HEK293 (cell line): ENCODE measurements around the gene SLC30A3.
A peak's percentile ranks its signal among the peaks of the same experiment; 100 is the strongest.

ENCODE experiments used
- HOXA7 ChIP-seq: sonication (generic); formaldehyde crosslinking; IDR thresholded peaks from 2 replicates; pipeline ENCODE4 v1.8.1; 2022; ENCODE audit warnings: missing genetic modification reagents, borderline replicate concordance
- HOXC10 ChIP-seq: sonication (generic); formaldehyde crosslinking; IDR thresholded peaks from 2 replicates; pipeline ENCODE4 v1.8.1; 2023; ENCODE audit warnings: mild to moderate bottlenecking, missing genetic modification reagents
- KLF16 ChIP-seq: fragments of 450-650 bp; formaldehyde crosslinking; IDR thresholded peaks from 2 replicates; pipeline ENCODE4 v1.5.1; 2017; ENCODE audit warnings: missing biosample characterization, missing genetic modification characterization
- KLF17 ChIP-seq: fragments of 450-650 bp; formaldehyde crosslinking; IDR thresholded peaks from 2 replicates; pipeline ENCODE4 v1.5.1; 2016; ENCODE audit warnings: missing biosample characterization, missing genetic modification characterization
- OSR2 ChIP-seq: fragments of 450-650 bp; formaldehyde crosslinking; IDR thresholded peaks from 2 replicates; pipeline ENCODE4 v1.5.1; 2016; ENCODE audit warnings: missing biosample characterization, missing genetic modification characterization
- PRDM2 ChIP-seq: fragments of 450-650 bp; formaldehyde crosslinking; IDR thresholded peaks from 2 replicates; pipeline ENCODE4 v1.5.1; 2016; ENCODE audit warnings: missing biosample characterization, missing genetic modification characterization, borderline replicate concordance
- PRDM4 ChIP-seq: fragments of 450-650 bp; formaldehyde crosslinking; IDR thresholded peaks from 2 replicates; pipeline ENCODE4 v1.5.1; 2017; ENCODE audit warnings: missing biosample characterization, missing genetic modification characterization
- YY1 ChIP-seq: fragments of 450-650 bp; formaldehyde crosslinking; IDR thresholded peaks from 2 replicates; pipeline ENCODE4 v1.5.1; 2018; ENCODE audit warnings: missing biosample characterization, missing genetic modification characterization
- ZBTB44 ChIP-seq: fragments of 450-650 bp; IDR thresholded peaks from 2 replicates; pipeline ENCODE4 v1.5.1; 2018; ENCODE audit warnings: missing biosample characterization, mild to moderate bottlenecking, missing genetic modification characterization
- ZBTB7A ChIP-seq: fragments of 450-650 bp; formaldehyde crosslinking; IDR thresholded peaks from 2 replicates; pipeline ENCODE4 v1.5.1; 2016; ENCODE audit warnings: low read depth, missing biosample characterization, missing genetic modification characterization
- ZEB2 ChIP-seq: fragments of 450-650 bp; formaldehyde crosslinking; IDR thresholded peaks from 2 replicates; pipeline ENCODE4 v1.5.1; 2016; ENCODE audit warnings: missing biosample characterization, missing genetic modification characterization
- ZNF175 ChIP-seq: fragments of 450-650 bp; formaldehyde crosslinking; IDR thresholded peaks from 2 replicates; pipeline ENCODE4 v1.5.1; 2016; ENCODE audit warnings: missing biosample characterization, missing genetic modification characterization
- ZNF184 ChIP-seq: fragments of 450-650 bp; IDR thresholded peaks from 2 replicates; pipeline ENCODE4 v1.5.1; 2018; ENCODE audit warnings: missing biosample characterization, mild to moderate bottlenecking, missing genetic modification characterization
- ZNF350 ChIP-seq: fragments of 450-650 bp; formaldehyde crosslinking; IDR thresholded peaks from 2 replicates; pipeline ENCODE4 v1.5.0; 2017; ENCODE audit warnings: missing biosample characterization, mild to moderate bottlenecking, missing genetic modification characterization
- ZNF521 ChIP-seq: fragments of 450-650 bp; formaldehyde crosslinking; IDR thresholded peaks from 2 replicates; pipeline ENCODE4 v1.5.1; 2017; ENCODE audit warnings: missing biosample characterization, mild to moderate bottlenecking, missing genetic modification characterization
- ZNF529 ChIP-seq: fragments of 450-650 bp; formaldehyde crosslinking; IDR thresholded peaks from 2 replicates; pipeline ENCODE4 v1.5.1; 2017; ENCODE audit warnings: missing genetic modification characterization, missing biosample characterization; ENCODE audit not compliant: insufficient replicate concordance
- ZNF530 ChIP-seq: fragments of 450-650 bp; formaldehyde crosslinking; IDR thresholded peaks from 2 replicates; pipeline ENCODE4 v1.5.1; 2016; ENCODE audit warnings: low read depth, missing biosample characterization, missing genetic modification characterization
- ZNF571 ChIP-seq: fragments of 450-650 bp; formaldehyde crosslinking; IDR thresholded peaks from 2 replicates; pipeline ENCODE4 v1.5.0; 2017; ENCODE audit warnings: missing biosample characterization, missing genetic modification characterization
- ZNF600 ChIP-seq: fragments of 450-650 bp; formaldehyde crosslinking; IDR thresholded peaks from 2 replicates; pipeline ENCODE4 v1.5.1; 2016; ENCODE audit warnings: missing biosample characterization, missing genetic modification characterization
- ZNF623 ChIP-seq: fragments of 450-650 bp; formaldehyde crosslinking; IDR thresholded peaks from 2 replicates; pipeline ENCODE4 v1.5.1; 2016; ENCODE audit warnings: missing biosample characterization, missing genetic modification characterization
- ZNF692 ChIP-seq: fragments of 450-650 bp; formaldehyde crosslinking; IDR thresholded peaks from 2 replicates; pipeline ENCODE4 v1.5.1; 2016; ENCODE audit warnings: missing biosample characterization, missing genetic modification characterization
- ZNF704 ChIP-seq: fragments of 450-650 bp; formaldehyde crosslinking; IDR thresholded peaks from 2 replicates; pipeline ENCODE4 v1.5.1; 2016; ENCODE audit warnings: missing biosample characterization, missing genetic modification characterization
- ZNF747 ChIP-seq: fragments of 450-650 bp; formaldehyde crosslinking; IDR thresholded peaks from 2 replicates; pipeline ENCODE4 v1.5.1; 2016; ENCODE audit warnings: missing biosample characterization, missing genetic modification characterization
- ZNF768 ChIP-seq: fragments of 450-650 bp; formaldehyde crosslinking; IDR thresholded peaks from 2 replicates; pipeline ENCODE4 v1.5.1; 2018; ENCODE audit warnings: missing biosample characterization, mild to moderate bottlenecking, missing genetic modification characterization
- ZNF785 ChIP-seq: fragments of 450-650 bp; formaldehyde crosslinking; IDR thresholded peaks from 2 replicates; pipeline ENCODE4 v1.5.1; 2016; ENCODE audit warnings: missing biosample characterization, missing genetic modification characterization
- ZNF791 ChIP-seq: fragments of 450-650 bp; formaldehyde crosslinking; IDR thresholded peaks from 2 replicates; pipeline ENCODE4 v1.5.1; 2016; ENCODE audit warnings: missing biosample characterization, missing genetic modification characterization
- ZSCAN16 ChIP-seq: fragments of 450-650 bp; formaldehyde crosslinking; IDR thresholded peaks from 2 replicates; pipeline ENCODE4 v1.5.1; 2016; ENCODE audit warnings: missing biosample characterization, missing genetic modification characterization

SLC30A3 gene

GRCh38 chr2:27264753-27265535 is 2.1 kb upstream of the SLC30A3 start (continued):
- TF ChIP-seq PRDM2 (no peak), PRDM4 (tag by site-specific recombination) (no peak), ZNF600 (tag by site-specific recombination) (peak; percentile 64), ZNF623 (no peak), OSR2 (tag by site-specific recombination) (0 out of 2 replicates have a peak, but pooled peaks have one; percentile 27), ZNF521 (tag by site-specific recombination) (no peak), ZNF692 (tag by site-specific recombination) (peak; percentile 75; the same call in 1 of the 2 replicates), ZNF530 (tag by site-specific recombination) (no peak), ZNF184 (no peak), ZNF747 (tag by site-specific recombination) (no peak), ZNF571 (tag by site-specific recombination) (no peak), YY1 (tag by site-specific recombination) (peak; percentile 73; the same call in 1 of the 2 replicates), KLF16 (tag by site-specific recombination) (0 out of 2 replicates have a peak, but pooled peaks have one; percentile 7), ZNF350 (tag by site-specific recombination) (no peak), ZEB2 (tag by site-specific recombination) (peak; percentile 80), ZNF529 (tag by site-specific recombination) (no peak), ZBTB44 (tag by site-specific recombination) (no peak), HOXC10 (no peak), KLF17 (tag by site-specific recombination) (no peak), ZNF791 (tag by site-specific recombination) (no peak), ZNF785 (tag by site-specific recombination) (no peak), ZSCAN16 (tag by site-specific recombination) (no peak), ZNF175 (tag by site-specific recombination) (no peak), HOXA7 (no peak), ZBTB7A (no peak), ZNF768 (tag by site-specific recombination) (no peak), ZNF704 (tag by site-specific recombination) (no peak)
